K562 (cell line): ENCODE data around the gene TMPRSS5. TPM values are rescaled to one million over a fixed set of nuclear protein-coding genes. Genes with fewer than 3 reads are reported as not detected.

Experiments used
- ATF7 ChIP-seq: fragments of 450-650 bp; IDR thresholded peaks from 2 replicates; pipeline ENCODE4 v1.7.1; 2014; ENCODE audit warnings: mild to moderate bottlenecking, moderate library complexity
- BCL6 ChIP-seq: fragments of 250-450 bp; sonication (Bioruptor Pico); IDR thresholded peaks from 2 replicates; pipeline ENCODE4 v1.4.0; 2020
- BCOR ChIP-seq: fragments of 450-650 bp; IDR thresholded peaks from 2 replicates; pipeline ENCODE4 v1.6.1; 2016
- CEBPG ChIP-seq, 3 experiments: fragments of 200-800 bp in 1 of 3; sonication (Bioruptor generic) in 1 of 3; sonication (generic) in 1 of 3; formaldehyde crosslinking in 1 of 3; IDR thresholded peaks in 2 of 3; conservative IDR thresholded peaks in 1 of 3; 2 replicates each; pipeline versions ENCODE4 v1.6.1 to v1.8.0; 2016 to 2022; ENCODE audit warnings: missing compliant biosample characterization in 2 of 3, missing genetic modification characterization in 2 of 3, mild to moderate bottlenecking in 1 of 3, missing genetic modification reagents in 1 of 3
- CREM ChIP-seq: IDR thresholded peaks from 2 replicates; pipeline ENCODE4 v1.6.1; 2014; ENCODE audit warnings: antibody characterized with exemption, low read depth
- FOXK1 ChIP-seq: sonication (generic); formaldehyde crosslinking; IDR thresholded peaks from 2 replicates; pipeline ENCODE4 v1.8.0; 2022; ENCODE audit warnings: missing genetic modification reagents, mild to moderate bottlenecking, borderline replicate concordance
- FOXK2 ChIP-seq, 2 experiments: fragments of 450-650 bp; IDR thresholded peaks in 1 of 2; conservative IDR thresholded peaks in 1 of 2; 2 replicates each; pipeline ENCODE4 v1.6.1; 2016; ENCODE audit warnings: low read depth in 2 of 2, mild to moderate bottlenecking in 1 of 2
- HEY1 ChIP-seq: fragments of 250-450 bp; sonication (Bioruptor Pico); IDR thresholded peaks from 2 replicates; pipeline ENCODE4 v1.5.0; 2020; ENCODE audit warnings: mild to moderate bottlenecking, moderate library complexity, borderline replicate concordance
- KDM1A ChIP-seq, 2 experiments: fragments of 450-650 bp; IDR thresholded peaks; 2 replicates each; pipeline ENCODE4 v1.6.1; 2016; ENCODE audit warnings: mild to moderate bottlenecking in 2 of 2
- MAZ ChIP-seq, 2 experiments: fragments of 450-650 bp in 1 of 2; sonication (generic) in 1 of 2; formaldehyde crosslinking; IDR thresholded peaks in 1 of 2; conservative IDR thresholded peaks in 1 of 2; 2 replicates each; pipeline versions ENCODE4 v1.4.0 to v1.5.0; 2020; ENCODE audit warnings: mild to moderate bottlenecking in 1 of 2, missing genetic modification reagents in 1 of 2
- MCM3 ChIP-seq: fragments of 450-650 bp; IDR thresholded peaks from 2 replicates; pipeline ENCODE4 v1.6.1; 2016
- NCOA2 ChIP-seq, 2 experiments: fragments of 450-650 bp; IDR thresholded peaks; 2 replicates each; pipeline ENCODE4 v1.6.1; 2018; ENCODE audit warnings: mild to moderate bottlenecking in 2 of 2, moderate library complexity in 1 of 2; ENCODE audit not compliant: partially characterized antibody in 2 of 2
- NFATC3 ChIP-seq: fragments of 450-650 bp; IDR thresholded peaks from 2 replicates; pipeline ENCODE4 v1.6.1; 2017; ENCODE audit warnings: mild to moderate bottlenecking
- PHB ChIP-seq: fragments of 250-450 bp; sonication (Bioruptor Pico); IDR thresholded peaks from 2 replicates; pipeline ENCODE4 v1.5.0; 2021
- RBM15 ChIP-seq: fragments of 200-400 bp; formaldehyde crosslinking; IDR thresholded peaks from 2 replicates; pipeline ENCODE4 v1.6.1; 2018; ENCODE audit warnings: mild to moderate bottlenecking, low read length, moderate library complexity; ENCODE audit not compliant: insufficient read depth
- RBM25 ChIP-seq: fragments of 200-400 bp; formaldehyde crosslinking; IDR thresholded peaks from 2 replicates; pipeline ENCODE4 v1.6.1; 2018; ENCODE audit warnings: low read length, low read depth, moderate library complexity; ENCODE audit not compliant: severe bottlenecking
- STAT5A ChIP-seq: IDR thresholded peaks from 2 replicates; pipeline ENCODE4 v1.6.1; 2012; ENCODE audit warnings: low read length, inconsistent platforms, borderline replicate concordance
- TCF3 ChIP-seq: sonication (generic); formaldehyde crosslinking; IDR thresholded peaks from 2 replicates; pipeline ENCODE4 v1.4.0; 2020; ENCODE audit warnings: mild to moderate bottlenecking, missing genetic modification reagents
- TRIM24 ChIP-seq, 2 experiments: fragments of 450-650 bp; IDR thresholded peaks; 2 replicates each; pipeline ENCODE4 v1.6.1; 2016
- TRIM28 ChIP-seq: fragments of 450-650 bp; IDR thresholded peaks from 2 replicates; pipeline ENCODE4 v1.6.1; 2017
- XRCC3 ChIP-seq: fragments of 450-650 bp; IDR thresholded peaks from 2 replicates; pipeline ENCODE4 v1.6.1; 2017; ENCODE audit warnings: mild to moderate bottlenecking, moderate library complexity
- ZNF431 ChIP-seq: sonication (generic); formaldehyde crosslinking; IDR thresholded peaks from 2 replicates; pipeline ENCODE4 v1.8.0; 2022; ENCODE audit warnings: mild to moderate bottlenecking, missing genetic modification reagents
- ZNF507 ChIP-seq: conservative IDR thresholded peaks from 2 replicates; pipeline ENCODE4 v1.6.1; 2017; ENCODE audit warnings: missing genetic modification characterization, missing compliant biosample characterization
- ZNF740 ChIP-seq, 3 experiments: fragments of 200-800 bp in 1 of 3; sonication (Bioruptor generic) in 1 of 3; sonication (generic) in 1 of 3; formaldehyde crosslinking in 1 of 3; IDR thresholded peaks; 2 replicates each; pipeline versions ENCODE4 v1.6.1 to v1.8.0; 2016 to 2022; ENCODE audit warnings: mild to moderate bottlenecking in 2 of 3, missing compliant biosample characterization in 2 of 3, missing genetic modification characterization in 2 of 3, missing genetic modification reagents in 1 of 3
- ZNF76 ChIP-seq: fragments of 250-450 bp; sonication (Bioruptor Pico); IDR thresholded peaks from 2 replicates; pipeline ENCODE4 v1.4.0; 2020; ENCODE audit warnings: mild to moderate bottlenecking, moderate library complexity, borderline replicate concordance
- polyA plus RNA-seq, 8 experiments: library from polyadenylated mRNA; depleted of rRNA in 4 of 8; stranded (reverse) in 5 of 8; unstranded in 3 of 8; fragments of >200 nt; fragmentation: Nextera tagmentation in 2 of 8; fragmentation: Illumina TruSeq in 1 of 8; extraction: Ambion mirVana in 2 of 8; extraction: Trizol in 1 of 8; gene quantifications; 2 replicates each; pipeline versions ENCODE4 v1.2.1 to v1.2.3, GENCODE V29; 2011 to 2014; ENCODE audit warnings: inconsistent platforms in 1 of 8, missing spikeins in 1 of 8
- total RNA-seq, 7 experiments: library from RNA; depleted of rRNA in 6 of 7; stranded (reverse); fragments of >200 nt in 6 of 7; fragmentation: Illumina TruSeq in 2 of 7; extraction: Trizol in 2 of 7; gene quantifications; 2 replicates each; pipeline versions ENCODE4 v1.2.1 to v1.2.3, GENCODE V29; 2011 to 2021; ENCODE audit warnings: low replicate concordance in 1 of 7
- TF ChIP-seq, protein P1 (sequence below): fragments of 250-450 bp; sonication (Bioruptor Pico); IDR thresholded peaks from 2 replicates; pipeline ENCODE4 v1.5.0; 2020; ENCODE audit warnings: mild to moderate bottlenecking, borderline replicate concordance

TMPRSS5 gene
- total and polyA plus RNA-seq, 9 of the 15 experiments (the other 6 are each of a cell fraction or from before 2014, with no cell fraction given), result 0.07 to 0.49 (median 0.17) TPM; not detected in 1

DNA sequence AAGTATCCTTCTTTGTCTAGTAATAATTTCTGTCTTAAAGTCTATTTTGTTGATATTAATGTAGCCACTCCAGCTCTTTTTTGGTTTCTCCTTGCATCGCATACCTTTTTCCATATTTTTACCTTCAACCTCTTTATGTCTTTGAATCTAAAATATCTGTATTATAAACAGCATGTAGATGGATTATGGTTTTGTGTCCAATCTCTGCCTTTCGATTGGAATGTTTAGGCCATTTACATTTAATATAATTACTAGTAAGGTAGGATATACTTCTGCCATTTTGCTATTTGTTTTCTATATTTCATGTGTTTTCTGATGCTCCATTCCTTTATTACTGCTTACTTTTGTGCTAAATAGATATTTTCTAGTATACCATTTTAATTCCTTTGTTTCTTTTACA, 39.5 kb downstream of the TMPRSS5 start (continued):
- TF ChIP-seq MAZ (CRISPR knock-in tag; conservative IDR thresholded peaks at IDR 0.05 in 1 of 2, IDR thresholded peaks at IDR 0.05 in 1 of 2) (no peak), FOXK1 (CRISPR knock-in tag) (no peak), ZNF507 (peak; percentile 97), KDM1A (IDR thresholded peaks at IDR 0.05) (0 out of 4 replicates have a peak, but pooled peaks of 1 of the 2 experiments have one; percentile 6), XRCC3 (0 out of 2 replicates have a peak, but pooled peaks have one; percentile 26), NCOA2 (IDR thresholded peaks at IDR 0.05; ENCODE audit: partially characterized antibody in 2 of 2) (peak in 1 of 2 experiments; percentile 5), ZNF740 (CRISPR knock-in tag; IDR thresholded peaks at IDR 0.05) (no peak), ZNF740 (tag; IDR thresholded peaks at IDR 0.05) (no peak), ZNF431 (no peak), NFATC3 (no peak), HEY1 (CRISPR knock-in tag) (no peak), RBM15 (no peak), BCL6 (CRISPR knock-in tag) (no peak), TCF3 (no peak), ATF7 (no peak), ZNF76 (CRISPR knock-in tag) (no peak), CEBPG (CRISPR knock-in tag; IDR thresholded peaks at IDR 0.05) (no peak), CEBPG (tag; conservative IDR thresholded peaks at IDR 0.05 in 1 of 2, IDR thresholded peaks at IDR 0.05 in 1 of 2) (no peak), PHB (CRISPR knock-in tag) (no peak), RBM25 (peak; percentile 93), TRIM28 (peak; percentile 66), CREM (no peak), STAT5A (no peak), BCOR (0 out of 2 replicates have a peak, but pooled peaks have one; percentile 14), MCM3 (no peak), TRIM24 (IDR thresholded peaks at IDR 0.05) (0 out of 4 replicates have a peak, but pooled peaks of 1 of the 2 experiments have one; percentile 34), FOXK2 (conservative IDR thresholded peaks at IDR 0.05 in 1 of 2, IDR thresholded peaks at IDR 0.05 in 1 of 2; ENCODE audit: low read depth in 2 of 2) (no peak)
- TF ChIP-seq, protein P1, sequence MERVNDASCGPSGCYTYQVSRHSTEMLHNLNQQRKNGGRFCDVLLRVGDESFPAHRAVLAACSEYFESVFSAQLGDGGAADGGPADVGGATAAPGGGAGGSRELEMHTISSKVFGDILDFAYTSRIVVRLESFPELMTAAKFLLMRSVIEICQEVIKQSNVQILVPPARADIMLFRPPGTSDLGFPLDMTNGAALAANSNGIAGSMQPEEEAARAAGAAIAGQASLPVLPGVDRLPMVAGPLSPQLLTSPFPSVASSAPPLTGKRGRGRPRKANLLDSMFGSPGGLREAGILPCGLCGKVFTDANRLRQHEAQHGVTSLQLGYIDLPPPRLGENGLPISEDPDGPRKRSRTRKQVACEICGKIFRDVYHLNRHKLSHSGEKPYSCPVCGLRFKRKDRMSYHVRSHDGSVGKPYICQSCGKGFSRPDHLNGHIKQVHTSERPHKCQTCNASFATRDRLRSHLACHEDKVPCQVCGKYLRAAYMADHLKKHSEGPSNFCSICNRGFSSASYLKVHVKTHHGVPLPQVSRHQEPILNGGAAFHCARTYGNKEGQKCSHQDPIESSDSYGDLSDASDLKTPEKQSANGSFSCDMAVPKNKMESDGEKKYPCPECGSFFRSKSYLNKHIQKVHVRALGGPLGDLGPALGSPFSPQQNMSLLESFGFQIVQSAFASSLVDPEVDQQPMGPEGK, result no peak
